GM19455 (cell line): ENCODE results near the gene DUS1L.
A peak's percentile ranks its signal among the peaks of the same experiment; 100 is the strongest.
"Not testable (repeated sequence)": the region's sequence is repeated elsewhere in the genome, so short reads cannot be mapped to it uniquely, and the experiment has no call there.

Source experiments
- ATAC-seq: cut with Tn5 transposase; IDR thresholded peaks from one replicate; pipeline ENCODE4 v1.9.1; 2021; ENCODE audit not compliant: unreplicated experiment

DUS1L gene

DNA sequence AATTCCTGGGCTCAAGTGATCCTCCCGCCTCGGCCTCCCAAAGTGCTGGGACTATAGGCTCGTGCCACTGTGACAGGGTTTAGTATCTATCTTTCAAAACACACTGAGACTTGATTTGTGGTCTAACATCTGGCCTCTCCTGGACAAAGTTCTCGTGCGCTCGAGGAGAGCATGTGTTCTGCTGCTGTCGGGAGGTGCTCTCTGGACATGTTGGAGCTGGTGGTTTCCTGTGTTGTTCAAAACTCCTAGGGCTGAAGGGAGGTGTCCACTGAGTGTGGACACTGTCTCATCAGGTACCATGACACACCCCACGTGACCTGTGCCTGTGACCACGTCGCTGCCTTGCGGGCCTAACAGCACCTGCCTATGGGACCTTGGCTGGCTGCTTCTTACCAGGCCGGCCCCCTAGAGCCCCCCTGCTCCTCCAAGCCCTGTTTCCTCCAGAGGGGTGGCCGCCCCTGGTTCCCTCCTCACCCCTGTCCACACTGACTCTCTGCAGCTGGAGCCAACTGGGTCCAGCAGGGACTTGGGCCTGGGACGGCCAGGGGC lies 19.6 kb downstream of the DUS1L start:
- no peak for ATAC-seq

DNA sequence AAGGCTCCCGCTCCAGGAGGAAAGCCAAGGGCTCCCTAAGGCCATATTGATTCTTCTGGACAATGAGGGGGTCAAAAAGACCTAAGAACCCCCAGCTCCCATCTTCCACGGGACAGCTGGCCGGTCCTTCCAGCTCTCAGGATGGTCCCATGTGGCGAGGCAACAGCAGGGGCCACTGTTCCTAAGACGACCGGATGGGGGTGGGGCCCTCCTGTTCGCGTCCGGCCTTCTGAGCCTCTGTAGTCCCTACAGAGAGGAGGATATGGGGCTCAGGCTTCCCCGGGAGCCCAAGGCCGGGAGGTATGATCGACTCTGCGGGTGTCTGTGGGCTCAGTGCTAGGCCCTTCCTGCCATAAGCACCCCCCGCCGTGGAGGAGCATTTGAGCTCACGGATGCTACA lies 22.1 kb downstream of the DUS1L start:
- ATAC-seq, result no peak

DNA sequence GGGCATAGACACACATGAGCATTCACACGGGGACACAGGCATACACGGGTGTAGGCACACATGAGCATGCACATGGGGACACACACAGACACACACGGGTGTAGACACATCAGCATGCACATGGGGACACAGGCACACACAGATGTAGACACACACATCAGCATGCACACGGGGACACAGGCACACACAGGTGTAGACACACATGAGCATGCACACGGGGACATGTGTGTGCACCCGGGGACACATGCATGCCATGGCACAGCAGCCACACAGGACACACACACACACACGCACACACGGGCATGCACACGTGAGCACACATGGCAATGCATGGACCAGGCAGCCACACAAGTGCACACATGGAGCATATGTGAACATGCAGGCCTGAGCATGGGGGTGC lies 23.0 kb downstream of the DUS1L start:
- no peak for ATAC-seq

GRCh38 chr17:82041144-82041814 lies 24.3 kb downstream of the DUS1L start:
- no peak for ATAC-seq

- ATAC-seq, result no peak
Measured at GRCh38 chr17:82039695-82040299, 25.8 kb downstream of the DUS1L start.

GRCh38 chr17:82038796-82039409 lies 26.7 kb downstream of the DUS1L start:
- ATAC-seq, result not testable (repeated sequence)

- ATAC-seq, result no peak
Measured at GRCh38 chr17:82037889-82038195, 27.8 kb downstream of the DUS1L start.

DNA sequence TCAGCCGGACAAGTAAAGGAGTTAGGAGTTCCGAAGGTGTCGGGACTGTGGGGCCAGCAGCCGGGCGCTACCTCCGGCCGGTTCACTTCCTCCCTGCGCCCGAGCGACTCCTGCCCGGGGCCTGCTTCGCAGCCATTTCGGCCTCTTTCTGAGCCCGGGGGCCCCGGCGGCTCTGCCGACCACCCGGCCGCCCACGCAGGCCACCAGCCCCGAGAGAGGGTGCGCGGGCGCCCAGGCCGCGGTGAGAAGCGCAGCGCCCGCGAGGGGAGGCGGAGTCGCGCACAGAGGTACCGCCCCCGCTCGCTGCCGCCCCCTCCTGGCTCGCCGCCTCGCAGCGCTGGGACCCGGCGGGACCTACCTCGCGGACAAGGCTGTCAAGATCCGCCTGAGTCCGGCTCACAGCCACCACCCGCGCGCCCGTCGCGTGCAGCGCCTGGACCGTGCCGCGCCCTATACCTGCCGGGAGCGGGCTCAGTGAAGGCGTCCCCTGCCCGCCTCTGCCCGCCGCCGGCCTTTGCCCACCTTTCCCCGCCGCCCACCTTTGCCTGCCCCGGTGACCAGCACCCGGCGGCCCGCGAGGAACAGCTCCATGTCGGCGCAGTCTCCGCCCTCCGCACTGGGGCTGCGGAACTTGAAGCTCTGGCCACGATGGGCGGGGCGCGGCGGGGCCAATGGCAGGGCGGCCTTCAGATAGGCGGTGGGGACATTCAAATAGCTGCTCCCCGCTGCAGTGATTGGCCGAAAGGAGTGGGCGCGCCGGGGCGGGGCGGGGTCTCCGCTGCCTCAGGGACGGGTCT lies 28.3 kb downstream of the DUS1L start, which contains the start of gene DCXR:
Gene DCXR (minus strand): TSS at position 606 of the 797 bp plus-strand sequence. CDS start 15 bp downstream, at position 591.
- peak; percentile 85 for ATAC-seq

DNA sequence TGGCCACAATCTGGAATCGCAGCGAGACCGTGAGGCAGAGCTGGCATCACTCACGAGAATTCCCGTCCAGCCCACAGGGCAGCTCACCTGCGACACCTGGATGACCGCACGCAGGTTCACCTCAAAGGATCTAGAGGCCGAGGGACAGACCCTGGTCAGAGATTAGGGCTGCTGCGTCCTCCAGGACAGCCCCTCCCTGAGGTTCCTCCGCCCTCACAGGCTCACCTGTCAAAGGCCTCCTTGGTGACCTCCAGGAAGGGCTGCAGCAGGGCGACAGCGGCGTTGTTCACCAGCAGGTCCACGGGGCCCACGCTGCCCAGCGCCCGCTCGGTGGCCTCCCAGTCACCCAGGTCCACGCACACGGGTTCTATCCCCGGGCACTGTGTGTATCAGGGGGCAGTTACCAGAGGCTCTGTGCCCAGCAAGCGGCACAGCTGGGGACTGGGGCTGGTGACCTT lies 28.9 kb downstream of the DUS1L start:
- peak; percentile 9 for ATAC-seq

DNA sequence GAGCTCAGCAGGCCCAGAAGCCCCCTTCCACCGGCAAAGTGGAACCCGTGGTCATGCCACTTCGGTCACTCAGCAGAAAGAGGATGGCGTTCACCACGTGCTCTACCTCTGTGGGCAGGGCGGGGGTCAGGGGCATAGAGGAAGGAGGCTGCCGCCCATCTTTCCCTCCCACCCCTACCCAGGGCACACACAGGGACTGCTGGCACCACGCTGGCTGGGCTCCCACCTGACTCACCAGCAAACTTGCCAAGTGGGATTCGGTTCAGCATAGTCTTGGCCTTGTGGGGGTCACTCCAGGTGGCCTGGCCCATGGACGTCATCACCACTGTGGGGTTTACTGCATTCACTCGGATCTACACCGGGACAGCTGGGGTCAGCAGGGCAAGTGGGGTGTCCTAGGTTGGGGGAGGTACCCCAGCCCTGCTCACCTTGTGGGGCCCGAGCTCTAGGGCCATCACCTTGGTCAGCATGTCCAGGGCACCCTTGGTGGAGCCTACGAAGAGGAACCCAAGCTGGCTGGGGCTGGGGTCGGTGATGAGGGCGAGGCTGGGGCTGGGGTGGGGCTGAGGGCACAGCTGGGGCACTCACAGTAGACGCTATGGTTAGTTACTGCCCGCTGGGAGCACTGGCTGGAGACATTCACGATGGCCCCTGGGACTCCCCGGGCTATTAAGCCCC lies 29.5 kb downstream of the DUS1L start:
- no peak for ATAC-seq

DNA sequence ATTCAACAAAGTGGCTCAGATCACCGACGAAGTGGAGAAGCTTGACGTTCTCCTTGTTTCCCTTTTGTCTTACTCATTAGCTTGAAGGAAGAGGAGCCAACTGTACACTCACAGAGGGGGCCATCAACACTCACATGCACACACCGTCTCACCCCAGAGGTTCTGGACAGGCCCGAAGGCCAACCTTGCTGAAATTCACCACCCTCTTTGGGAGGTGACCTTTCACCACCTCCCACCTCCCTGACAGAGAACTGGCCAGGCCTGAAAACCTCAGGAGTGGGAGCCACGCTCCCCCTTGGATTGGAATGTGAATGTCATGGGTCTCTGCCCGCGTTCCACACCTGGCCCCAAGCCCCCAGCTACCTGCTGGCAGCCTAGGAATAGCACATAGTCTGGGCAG lies 30.1 kb downstream of the DUS1L start:
- no peak for ATAC-seq

GRCh38 chr17:82034371-82035011 lies 31.1 kb downstream of the DUS1L start:
- ATAC-seq, result no peak

GRCh38 chr17:82033359-82034085 lies 32.1 kb downstream of the DUS1L start:
- ATAC-seq, result no peak

DNA sequence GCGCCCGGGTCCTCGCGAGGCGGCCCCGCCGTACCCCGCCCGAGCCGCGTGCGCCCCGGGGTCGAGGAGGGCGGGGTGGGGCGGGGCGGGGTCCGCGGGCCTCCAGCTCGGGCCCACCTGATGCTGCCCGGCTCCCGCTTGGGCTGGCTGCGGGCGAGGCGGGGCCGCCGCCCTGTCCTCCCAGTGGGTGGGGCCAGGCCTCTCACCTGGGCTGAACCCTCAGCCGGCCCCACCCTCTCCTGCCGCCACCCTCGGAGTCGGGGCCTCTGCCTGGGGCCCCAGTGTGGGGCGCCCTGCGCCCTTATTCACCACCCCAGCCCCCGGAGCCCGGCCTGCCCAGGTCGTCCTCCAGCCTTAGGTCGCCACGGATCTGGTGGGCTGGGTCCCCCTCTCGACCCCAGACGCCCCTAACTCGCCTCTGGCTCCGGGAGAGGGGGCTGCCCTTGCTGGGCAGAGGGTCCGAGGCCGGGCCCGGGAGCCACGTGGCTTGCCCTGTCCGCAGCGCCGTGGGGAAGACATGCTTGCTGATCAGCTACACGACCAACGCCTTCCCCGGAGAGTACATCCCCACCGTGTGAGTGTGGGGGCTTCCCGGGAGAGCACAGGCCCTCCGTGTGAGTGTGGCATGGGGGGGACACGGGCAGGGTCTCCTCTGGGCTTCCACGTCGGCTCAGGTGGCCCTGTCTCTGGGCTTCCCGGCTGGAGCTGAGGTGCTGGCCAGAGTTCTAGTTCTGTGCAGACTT lies 33.5 kb downstream of the DUS1L start:
- no peak for ATAC-seq

DNA sequence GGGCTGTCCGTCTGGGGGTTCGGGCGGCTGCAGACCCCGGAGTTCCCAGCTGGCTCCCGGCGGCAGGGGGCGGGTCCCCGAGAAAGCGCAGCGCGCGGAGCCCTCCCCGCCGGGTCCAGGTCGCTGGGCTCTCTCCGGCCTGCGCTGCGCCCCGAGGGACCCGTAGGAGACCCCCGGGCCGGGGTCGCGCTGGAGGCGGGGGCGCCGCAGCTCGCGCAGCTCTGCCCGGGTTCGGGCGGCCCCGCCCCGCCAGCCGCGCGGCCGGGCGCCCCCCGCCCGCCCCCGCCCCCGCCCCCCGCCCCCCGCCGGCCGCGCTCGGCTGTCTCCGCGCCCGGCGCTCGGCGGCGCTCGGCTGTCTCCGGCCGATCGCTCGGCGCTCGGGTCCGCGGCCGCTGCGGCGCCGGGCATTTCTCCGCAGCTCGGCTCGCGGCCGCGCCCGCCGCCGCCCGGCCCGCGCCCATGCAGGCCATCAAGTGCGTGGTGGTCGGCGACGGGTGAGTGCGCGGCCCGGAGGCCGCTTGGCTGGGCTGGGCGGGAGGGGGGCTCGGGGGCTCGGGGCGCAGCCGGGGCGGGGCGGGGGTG lies 34.2 kb downstream of the DUS1L start, which contains the start of gene RAC3:
Gene RAC3 (plus strand): TSS at position 376 of the 582 bp plus-strand sequence. CDS start 84 bp downstream, at position 460.
- ATAC-seq, result no peak

- peak; percentile 51 for ATAC-seq
Measured at GRCh38 chr17:82030470-82031302, 34.9 kb downstream of the DUS1L start.

DNA sequence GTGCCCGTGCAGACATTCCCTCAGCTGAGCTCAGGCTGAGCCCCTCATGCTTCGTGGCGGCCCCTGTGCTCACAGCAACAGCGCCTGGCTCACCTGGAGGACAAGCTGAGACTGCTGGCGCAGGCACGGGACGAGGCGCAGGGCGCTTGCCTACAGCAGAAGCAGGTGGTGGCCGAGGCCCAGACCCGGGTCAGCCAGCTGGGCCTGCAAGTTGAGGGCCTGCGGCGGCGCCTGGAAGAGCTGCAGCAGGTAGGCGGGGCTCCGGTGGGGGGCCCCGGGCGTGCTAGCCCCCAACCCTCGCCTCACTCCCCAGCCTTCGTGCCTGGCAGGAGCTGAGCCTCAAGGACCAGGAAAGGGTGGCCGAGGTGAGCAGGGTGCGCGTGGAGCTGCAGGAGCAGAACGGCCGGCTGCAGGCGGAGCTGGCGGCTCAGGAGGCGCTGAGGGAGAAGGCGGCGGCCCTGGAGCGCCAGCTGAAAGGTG lies 35.6 kb downstream of the DUS1L start:
- ATAC-seq, result no peak
